HG02840 (cell line): ENCODE measurements around the gene JMY.
"Not testable (repeated sequence)": the region's sequence is repeated elsewhere in the genome, so short reads cannot be mapped to it uniquely, and the experiment has no call there.

Experiments used
- ATAC-seq: cut with Tn5 transposase; IDR thresholded peaks from one replicate; pipeline ENCODE4 v1.9.1; 2021; ENCODE audit warnings: mild to moderate bottlenecking, moderate library complexity, moderate number of reproducible peaks; ENCODE audit not compliant: unreplicated experiment, low FRiP score

The JMY gene

DNA sequence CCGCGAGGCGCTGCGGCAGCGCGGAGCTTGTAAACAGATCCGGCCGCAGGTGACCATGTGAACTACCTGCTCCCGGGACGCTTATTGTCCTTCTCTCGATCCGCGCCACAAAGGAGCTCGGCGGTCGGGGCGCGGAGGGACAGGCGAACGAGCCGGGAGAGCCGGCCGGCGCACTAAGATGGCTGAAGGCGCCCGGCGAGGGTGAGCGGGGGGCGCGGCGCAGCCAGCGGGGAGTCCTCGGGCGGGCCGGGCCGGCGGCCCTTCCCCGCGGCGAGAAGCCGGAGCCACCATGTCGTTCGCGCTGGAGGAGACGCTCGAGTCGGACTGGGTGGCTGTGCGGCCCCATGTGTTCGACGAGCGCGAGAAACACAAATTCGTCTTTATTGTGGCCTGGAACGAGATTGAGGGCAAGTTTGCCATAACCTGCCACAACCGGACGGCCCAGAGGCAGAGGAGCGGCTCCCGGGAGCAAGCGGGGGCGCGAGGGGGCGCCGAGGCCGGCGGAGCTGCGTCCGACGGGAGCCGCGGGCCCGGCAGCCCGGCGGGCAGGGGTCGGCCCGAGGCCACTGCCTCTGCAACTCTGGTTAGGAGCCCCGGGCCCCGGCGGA, 535 bp downstream of the JMY start:
- ATAC-seq, result peak; percentile 26

DNA sequence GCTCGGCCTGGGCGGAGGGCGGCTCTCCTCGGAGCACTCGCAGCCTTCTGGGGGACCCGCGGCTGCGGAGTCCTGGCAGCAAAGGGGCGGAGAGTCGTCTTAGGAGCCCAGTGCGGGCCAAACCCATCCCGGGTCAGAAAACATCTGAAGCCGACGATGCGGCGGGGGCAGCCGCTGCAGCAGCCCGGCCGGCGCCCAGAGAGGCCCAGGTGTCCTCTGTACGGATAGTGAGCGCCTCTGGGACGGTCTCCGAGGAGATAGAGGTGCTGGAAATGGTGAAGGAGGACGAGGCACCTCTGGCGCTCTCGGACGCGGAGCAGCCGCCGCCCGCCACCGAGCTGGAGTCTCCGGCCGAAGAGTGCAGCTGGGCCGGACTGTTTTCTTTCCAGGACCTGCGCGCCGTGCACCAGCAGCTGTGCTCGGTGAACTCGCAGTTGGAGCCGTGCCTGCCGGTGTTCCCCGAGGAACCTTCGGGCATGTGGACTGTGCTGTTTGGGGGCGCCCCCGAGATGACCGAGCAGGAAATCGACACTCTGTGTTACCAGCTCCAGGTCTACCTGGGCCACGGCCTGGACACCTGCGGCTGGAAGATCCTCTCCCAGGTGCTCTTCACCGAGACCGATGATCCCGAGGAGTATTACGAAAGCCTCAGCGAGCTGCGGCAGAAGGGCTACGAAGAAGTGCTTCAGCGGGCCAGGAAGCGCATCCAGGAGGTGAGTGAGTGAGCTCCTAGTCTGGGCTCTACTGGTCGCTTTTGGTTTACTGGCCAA, 1.2 kb downstream of the JMY start:
- ATAC-seq, result peak; percentile 20

DNA sequence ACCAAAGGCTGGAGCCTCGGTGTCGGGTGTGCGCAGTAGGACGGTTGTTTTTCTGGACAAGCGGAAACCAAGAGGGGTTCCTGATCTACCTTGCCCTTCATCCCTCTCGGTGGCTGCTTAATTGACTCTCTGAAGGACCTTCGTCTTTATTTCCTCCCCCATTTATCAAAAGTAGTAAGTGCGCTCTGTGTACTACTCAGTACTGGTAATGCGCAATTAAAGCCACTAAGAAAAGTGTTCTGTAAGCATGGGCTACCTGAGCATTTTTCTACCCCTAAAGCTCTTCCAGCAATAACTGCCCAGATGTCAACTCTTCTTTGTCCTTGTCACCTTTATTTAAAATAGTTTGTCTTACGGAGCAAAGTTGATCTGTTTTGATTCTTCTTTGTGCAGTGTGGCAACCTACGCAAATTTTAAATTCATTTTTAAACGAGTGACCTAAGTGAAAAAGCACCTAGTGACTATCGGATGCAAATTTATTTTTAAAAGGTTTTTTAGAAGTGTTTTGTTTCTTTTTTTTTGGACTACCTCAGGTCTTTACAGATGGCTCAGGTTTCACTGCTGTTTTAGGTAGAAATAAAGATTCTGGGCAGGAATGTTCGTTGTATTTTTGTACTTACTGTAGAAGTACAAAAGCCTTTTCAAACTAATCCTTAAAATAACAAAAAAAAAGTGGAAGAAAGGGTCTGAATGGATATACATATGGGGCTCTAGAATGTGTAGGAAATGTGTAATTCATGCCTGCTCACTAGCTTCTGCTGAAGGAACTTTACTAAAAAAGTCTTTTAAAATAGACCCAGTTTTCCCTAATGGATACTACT, 2.0 kb downstream of the JMY start:
- no peak for ATAC-seq

DNA sequence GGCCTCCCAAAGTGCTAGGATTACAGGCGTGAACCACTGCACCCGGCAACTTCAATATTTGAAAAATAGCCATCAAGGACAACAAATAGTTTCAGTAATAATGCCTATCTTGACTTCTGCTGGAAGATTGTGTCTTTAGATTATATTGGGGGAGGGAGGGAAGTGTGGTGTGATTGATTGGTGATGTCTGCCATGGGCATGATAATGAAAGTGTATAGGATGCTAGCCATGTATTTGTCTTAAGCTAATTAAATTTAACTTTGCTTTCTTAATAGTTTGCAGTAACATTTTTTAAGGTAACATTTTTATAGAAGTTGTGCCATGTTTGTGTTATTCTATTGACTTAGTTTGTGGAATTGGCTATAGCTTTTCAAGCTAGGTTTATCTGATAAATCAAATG, 4.6 kb downstream of the JMY start:
- no peak for ATAC-seq

DNA sequence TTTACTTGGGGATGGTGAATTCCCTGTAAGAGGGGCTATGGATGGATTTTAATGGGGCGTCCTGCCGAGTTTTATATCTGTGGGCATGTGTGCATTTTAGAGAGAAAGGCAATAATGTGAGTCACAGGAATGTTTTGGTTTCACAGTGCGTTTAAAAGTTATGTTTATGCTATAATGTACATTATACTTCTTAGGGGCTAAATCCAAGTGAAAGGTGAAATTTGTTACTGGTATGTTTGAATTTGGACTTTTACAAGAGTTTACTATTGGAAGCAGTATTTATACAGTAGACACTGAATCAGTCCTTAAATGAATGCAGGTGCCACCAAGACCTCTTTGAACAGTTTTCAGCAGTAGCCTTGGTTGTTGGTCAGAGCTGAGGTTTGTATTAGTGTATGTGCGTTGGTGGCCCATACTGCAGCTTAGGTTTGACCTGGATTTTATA, 5.6 kb downstream of the JMY start:
- ATAC-seq, result no peak

DNA sequence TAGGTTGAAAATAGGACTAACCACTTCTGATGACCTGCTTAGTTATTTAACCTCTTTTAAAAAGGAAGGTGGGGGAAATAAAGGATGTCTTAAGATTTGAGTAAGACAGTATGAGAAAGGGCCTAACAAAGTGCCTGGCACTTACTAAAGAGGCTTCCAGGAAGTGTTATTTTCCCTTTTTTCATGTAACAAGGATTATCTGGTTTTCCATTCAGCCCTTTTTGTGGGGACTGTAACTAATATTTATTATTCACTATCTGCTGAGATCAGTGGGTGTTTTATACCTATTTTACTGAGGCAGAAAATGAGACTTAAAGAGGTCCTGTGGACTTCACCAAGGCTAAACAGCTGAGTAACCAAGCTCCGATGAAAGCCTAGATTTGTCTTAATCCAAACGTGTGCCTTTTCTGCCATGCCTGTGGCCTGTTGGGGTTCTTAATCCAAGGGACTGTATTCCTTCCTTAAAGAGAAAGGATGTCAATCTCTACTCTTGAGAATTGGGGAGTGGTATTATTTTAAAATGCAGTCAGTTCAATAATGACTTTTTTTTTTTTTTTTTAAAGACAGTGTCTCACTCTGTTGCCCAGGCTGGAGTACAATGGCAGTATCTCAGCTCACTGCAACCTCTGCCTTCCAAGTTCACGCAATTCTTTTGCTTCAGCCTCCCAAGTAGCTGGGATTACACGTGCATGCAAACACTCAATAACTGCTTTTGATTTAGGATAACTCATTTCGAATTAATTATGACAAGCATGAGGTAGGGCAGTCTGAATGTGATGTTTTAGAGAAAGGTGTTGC, 6.5 kb downstream of the JMY start:
- no peak for ATAC-seq

DNA sequence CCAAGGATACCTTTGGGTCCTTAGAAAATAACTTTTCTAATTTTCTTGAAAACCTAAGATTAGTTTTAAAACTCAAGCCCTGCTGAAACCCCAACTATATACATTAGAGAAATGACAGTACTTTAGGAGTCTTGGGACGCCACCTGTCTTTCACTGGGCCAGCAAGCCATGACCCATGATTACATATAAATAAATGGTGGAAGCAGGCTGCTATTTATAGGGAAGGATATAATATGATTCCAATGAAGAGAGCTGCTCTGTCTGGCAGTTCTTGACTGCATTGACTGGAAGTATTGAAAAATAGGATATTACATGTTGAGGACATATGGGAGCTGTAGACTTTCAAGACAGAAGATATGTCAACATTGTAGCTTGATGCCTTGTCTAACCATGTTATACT, 7.3 kb downstream of the JMY start:
- no peak for ATAC-seq

DNA sequence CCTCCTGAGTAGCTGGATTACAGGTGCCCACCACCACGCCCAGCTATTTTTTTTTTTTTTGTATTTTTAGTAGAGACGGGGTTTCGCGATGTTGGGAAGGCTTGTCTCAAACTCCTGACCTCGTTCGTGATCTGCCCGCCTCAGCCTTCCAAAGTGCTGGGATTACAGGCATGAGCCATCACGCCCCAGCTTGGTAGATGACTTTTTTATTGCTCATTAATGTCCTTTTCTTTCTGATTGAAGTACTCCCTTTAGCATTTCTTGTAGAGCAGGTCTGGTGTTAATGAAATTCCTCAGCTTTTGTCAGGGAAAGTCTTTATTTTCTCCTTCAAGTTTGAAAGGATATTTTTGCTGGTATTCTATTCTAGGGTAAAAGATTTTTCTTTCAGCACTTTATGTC, 18.1 kb downstream of the JMY start:
- not testable (repeated sequence) for ATAC-seq

DNA sequence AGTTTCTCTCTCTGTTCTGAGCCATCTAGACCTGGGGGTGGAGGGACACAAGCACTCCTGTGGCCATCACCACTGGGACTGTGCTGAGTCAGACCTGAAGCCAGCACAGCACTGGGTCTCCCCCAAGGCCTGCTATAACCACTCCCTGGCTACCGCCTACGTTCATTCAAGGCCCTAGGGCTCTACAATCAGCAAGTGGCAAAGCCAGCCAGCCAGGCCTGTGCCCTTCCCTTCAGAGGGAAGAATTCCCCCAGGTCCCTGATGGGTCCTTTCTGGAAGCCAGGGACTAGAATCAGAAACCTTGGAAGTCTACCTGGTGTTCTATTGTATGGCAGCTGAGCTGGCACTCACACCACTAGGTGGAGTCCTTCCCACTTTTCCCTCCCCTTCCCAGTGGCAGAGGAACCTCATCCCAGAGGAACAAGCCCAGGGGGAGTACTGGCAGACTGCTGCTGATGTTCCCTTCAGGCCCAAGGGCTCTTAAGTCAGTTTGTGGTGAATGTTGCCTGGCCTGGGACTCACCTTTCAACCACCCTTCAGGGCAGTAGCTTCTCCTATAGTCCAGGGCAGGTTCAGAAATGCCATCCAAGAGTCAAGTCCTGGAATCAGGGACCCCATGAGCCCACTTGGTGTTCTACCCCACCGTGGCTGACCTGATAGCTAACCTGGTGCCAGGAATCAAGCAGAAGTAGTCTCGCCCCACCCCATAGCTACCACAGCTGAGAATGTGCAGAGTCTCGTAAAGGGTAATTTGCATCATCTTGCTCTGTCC, 20.0 kb downstream of the JMY start:
- no peak for ATAC-seq

DNA sequence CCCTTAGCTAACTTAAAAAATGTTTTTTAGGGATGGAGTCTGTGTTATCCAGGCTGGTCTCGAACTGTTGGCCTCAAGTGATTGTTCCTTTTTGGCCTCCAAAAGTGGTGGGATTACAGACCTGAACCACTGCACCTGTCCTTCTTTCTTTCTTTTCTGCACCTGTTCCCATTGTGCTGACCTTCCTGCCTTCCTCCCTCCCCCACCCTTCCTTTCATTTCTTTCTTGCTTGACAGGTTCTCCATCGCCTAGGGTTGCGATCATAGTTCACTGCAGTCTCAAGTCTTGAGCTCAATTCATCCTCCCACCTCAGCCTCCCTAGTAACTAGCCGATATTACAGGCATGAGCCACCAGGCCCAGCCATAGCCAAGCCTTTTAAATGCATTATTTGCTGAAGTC, 20.6 kb downstream of the JMY start:
- no peak for ATAC-seq

DNA sequence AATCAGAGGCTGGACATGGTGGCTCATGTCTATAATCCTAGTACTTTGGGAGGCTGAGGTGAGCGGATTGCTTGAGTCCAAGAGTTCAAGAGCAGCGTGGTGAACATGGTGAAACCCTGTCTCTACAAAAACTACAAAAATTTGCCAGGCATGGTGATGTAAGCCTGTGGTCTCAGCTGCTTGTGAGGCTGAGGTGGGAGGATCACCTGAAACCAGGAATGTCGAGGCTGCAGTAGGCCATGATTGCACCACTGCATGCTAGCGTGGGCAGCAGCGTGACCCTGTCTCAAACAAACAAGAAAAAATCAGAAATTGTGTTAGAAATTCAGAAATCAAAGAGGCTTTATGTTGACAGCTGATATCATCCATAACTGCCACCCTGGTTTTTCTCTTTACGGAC, 21.4 kb downstream of the JMY start:
- ATAC-seq, result no peak

DNA sequence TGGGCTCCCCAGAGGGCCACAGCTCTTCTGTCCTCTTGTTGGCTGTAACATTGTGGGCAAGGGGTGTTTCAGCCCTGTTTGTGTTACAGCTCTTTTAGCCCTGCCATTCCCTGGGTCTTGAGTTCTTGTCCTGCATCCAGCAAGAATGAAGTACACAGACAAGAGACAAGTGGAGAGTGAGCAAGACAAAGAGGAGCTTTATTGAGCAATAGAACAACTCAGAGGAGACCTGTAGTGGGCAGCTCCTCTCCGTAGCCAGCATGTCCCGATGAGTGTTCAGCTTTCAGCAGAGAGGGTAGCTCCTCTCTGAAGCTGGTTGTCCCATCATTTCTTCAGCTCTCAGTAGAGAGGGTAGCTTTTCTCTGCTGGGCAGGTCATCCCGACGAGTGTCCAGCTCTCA, 22.9 kb downstream of the JMY start:
- no peak for ATAC-seq

DNA sequence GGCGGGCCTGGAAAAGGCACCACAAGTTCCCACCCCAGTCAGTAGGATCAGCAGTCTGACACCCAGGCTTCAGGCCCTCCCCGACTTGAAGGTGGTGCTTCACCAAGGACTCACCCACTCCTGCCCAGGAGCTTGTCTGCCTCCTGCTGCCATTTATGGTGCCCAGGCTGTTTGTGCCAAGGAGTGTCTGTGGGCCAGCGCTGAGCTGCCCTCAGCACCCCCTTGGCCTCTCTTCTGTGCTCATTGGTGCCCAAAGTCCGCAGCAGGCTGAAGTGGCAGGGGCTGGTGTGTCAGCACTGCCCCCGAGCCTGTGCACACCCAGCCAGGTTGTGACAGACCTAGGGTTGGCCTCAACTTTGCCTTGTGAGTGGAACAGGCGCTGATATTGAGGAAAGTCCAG, 23.5 kb downstream of the JMY start:
- no peak for ATAC-seq

DNA sequence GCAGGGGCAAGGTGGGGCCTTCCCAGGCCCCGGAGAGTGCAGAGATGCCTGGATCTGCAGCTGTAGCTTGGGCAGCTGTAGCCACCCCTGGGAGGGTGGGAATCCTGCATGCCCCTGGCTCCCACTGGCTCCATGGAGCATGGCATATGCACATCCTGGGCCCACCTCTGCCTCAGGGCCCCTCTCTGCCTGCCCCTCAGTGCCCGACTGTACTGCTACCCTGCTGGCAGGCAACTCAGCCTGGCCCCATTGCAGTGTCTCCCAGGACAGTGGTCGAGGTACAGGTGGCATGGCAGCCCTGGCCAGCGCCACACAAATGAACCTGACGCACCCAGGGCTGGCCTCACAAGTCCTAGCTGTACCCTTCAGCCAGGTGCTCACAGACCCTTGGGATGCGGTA, 23.9 kb downstream of the JMY start:
- ATAC-seq, result no peak

DNA sequence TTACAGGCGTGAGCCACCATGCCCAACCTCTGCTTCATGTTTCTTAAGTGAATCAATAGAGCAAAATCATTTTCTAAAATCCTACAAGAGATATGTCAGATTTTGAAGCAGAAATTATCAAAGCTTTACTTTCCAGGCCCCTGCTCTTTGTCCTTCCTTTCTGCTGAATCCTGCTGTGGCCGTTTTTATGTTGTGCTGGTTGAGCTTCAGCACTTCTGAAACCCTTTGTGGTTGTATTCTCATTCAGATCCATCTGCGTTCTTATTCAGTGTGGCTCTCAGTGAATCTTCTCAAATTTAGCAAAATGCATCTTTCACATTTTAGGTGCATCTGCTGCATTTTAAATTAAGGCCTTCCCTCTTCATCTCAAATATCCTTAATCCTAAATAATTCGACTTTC, 26.0 kb downstream of the JMY start:
- ATAC-seq, result no peak

DNA sequence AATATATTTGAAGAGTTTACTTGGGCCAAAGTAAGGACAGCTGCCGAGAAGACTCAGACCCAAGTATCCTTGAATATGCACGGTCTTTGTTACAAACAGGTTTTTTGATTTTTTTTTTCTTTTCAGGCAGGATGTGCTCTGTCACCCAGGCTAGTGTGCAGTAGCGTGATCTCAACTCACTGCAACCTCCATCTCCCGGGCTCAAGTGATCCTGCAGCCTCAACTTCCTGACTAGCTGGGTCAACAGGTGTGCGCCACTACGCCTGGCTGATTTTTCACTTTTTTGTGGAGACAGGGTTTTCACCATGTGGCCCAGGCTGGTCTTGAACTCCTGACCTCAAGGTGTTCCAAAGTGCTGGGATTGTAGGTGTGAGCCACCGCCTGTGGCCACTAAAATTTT, 27.4 kb downstream of the JMY start:
- no peak for ATAC-seq

DNA sequence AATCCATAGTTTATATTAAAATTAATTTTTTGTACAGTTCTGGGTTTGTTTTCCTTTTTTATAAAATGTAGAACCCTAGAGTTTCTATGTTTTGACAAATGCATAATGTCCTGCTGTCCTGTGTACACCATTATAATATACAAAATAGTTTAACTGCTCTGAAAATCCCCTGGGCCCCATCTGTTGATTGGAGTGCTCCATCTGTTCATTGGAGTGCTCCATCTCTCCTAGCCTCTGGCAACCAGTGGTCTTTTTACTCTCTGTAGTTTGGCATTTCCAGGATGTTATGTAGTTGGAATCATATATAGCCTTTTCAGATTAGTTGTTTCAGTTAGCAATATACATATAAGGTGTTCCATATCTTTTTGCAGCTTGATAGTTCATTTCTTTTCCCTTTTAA, 31.2 kb downstream of the JMY start:
- ATAC-seq, result no peak

DNA sequence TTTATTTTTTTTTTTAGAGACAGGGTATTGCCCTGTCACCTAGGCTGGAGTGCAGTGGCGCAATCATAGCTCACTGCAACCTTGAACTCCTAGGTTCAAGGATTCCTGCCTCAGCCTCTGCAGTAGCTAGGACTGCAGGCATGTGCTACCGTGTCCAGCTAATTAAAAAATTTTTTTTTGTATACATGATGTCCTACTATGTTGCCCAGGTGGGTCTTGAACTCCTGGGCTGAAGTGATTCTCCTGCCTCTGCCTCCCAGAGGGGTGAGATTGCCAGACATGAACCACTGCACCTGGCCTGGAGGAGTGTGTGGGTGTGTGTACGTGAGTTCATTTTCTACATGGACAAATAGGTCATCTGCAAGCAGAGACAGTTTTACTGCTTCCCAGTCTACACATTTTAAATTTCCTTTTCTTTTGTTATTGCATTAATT, 33.8 kb downstream of the JMY start:
- no peak for ATAC-seq

DNA sequence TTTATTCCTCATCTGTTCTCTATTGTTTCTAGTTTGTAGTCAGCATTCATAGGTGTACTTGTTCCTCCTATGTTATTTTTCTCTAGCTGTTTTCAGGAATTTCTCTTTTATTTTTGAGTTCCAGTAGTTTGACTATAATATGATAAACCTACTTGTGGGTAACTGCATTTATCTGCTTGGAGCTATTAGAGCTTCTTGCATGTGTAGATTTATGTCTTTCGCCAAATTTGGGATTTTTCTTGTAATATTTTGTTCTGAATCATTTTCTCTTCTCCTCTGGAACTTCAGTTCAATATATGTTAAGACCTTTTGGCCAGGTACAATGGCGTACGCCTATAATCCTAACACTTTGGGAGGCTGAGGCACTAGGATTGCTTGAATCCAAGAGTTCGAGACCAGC, 37.4 kb downstream of the JMY start:
- ATAC-seq, result no peak

DNA sequence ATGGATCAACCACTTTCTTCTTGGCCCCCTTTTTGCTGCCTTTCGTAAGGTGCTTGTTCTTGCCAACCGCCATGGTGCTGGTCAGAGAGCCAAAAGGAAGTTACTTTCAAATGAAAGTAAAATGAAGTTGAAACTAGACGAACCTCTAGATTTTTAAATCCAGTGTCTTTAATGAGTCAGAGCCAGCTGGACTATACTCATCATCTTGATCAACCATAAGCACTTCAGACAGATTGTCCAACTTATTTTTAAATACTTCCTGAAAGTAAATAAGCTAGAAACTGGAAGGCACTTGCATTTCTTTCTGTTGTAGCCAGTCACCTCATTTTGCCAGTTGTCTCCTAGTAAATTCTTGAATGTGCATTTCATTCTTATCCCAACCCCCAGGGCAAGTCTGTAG, 48.9 kb downstream of the JMY start:
- no peak for ATAC-seq
